Measurements from ENCODE around the gene JADE2. TPM values are rescaled to one million over a fixed set of nuclear protein-coding genes. Genes with fewer than 3 reads are reported as not detected.

Gene JADE2
- total and polyA plus RNA-seq, 2 of the 8 experiments (the other 6 are each of a cell fraction or from before 2014, with no cell fraction given): 19.2 to 55.8 TPM

- Histone ChIP-seq H3K36me3 (ENCODE audit: control insufficient read depth in 2 of 4, insufficient read depth in 4 of 4, low read length in 3 of 4) (peaks cover 30 to 58% (median 55%) of the 10 kb centered on the region in 4 experiments), H2AK5ac (ENCODE audit: low read depth, low read length) (no peak overlapping the region), H4K8ac (ENCODE audit: extremely low read depth, insufficient read depth, low read length) (peak overlapping the region; percentile 40; the same call in 1 of the 2 replicates), H3K27ac (ENCODE audit: low read depth, low read length) (no peak overlapping the region), H3K79me2 (ENCODE audit: control insufficient read depth in 1 of 2, insufficient read depth in 2 of 2, low read length in 2 of 2) (no peaks in the 10 kb centered on the region; a peak in 1 of 4 replicates), H3K27me3 (replicated peaks in 1 of 4; ENCODE audit: control insufficient read depth in 3 of 4, extremely low read depth in 1 of 4, insufficient read depth in 3 of 4, low read length in 3 of 4) (no peaks in the 10 kb centered on the region), H2BK20ac (ENCODE audit: low read length) (no peak overlapping the region), H2BK120ac (replicated peaks; ENCODE audit: low read depth, low read length) (no peak overlapping the region), H3K14ac (ENCODE audit: insufficient read length) (no peak overlapping the region), H3K23ac (ENCODE audit: insufficient read length) (no peak overlapping the region), H2AFZ (ENCODE audit: low read length) (no peak overlapping the region), H4K5ac (ENCODE audit: insufficient read length, low read depth, low read length) (no peak overlapping the region), H2BK5ac (ENCODE audit: low read depth, low read length) (no peak overlapping the region), H3K4me2 (ENCODE audit: insufficient read depth in 1 of 2, low read depth in 2 of 2, low read length in 2 of 2) (no peak overlapping the region), H3K23me2 (ENCODE audit: low read depth, low read length) (no peaks in the 10 kb centered on the region), H2BK12ac (ENCODE audit: low read depth, low read length) (no peak overlapping the region), H3K18ac (ENCODE audit: extremely low read depth, low read length) (no peak overlapping the region), H3K4me1 (replicated peaks in 1 of 4; ENCODE audit: control insufficient read depth in 3 of 4, insufficient read depth in 4 of 4, low read length in 3 of 4) (no peaks in the 10 kb centered on the region), H3K4me3 (ENCODE audit: extremely low read depth in 1 of 4, insufficient read depth in 2 of 4, low read depth in 3 of 4, low read length in 4 of 4) (no peak overlapping the region), H3K79me1 (ENCODE audit: low read depth, low read length) (peaks cover 2% of the 10 kb centered on the region; the same call in 1 of the 2 replicates), H3K56ac (replicated peaks; ENCODE audit: insufficient read length, low read depth, low read length) (no peak overlapping the region), H4K91ac (replicated peaks; ENCODE audit: insufficient read length, low read length) (no peak overlapping the region), H3K9me3 (ENCODE audit: insufficient read depth in 2 of 2, low read depth in 1 of 2, low read length in 1 of 2) (no peaks in the 10 kb centered on the region), H3K4ac (replicated peaks; ENCODE audit: insufficient read length, low read depth, low read length) (no peak overlapping the region), H4K20me1 (replicated peaks in 1 of 2; ENCODE audit: control insufficient read depth in 1 of 2, insufficient read depth in 2 of 2, low read length in 2 of 2) (peaks cover 4 to 8% of the 10 kb centered on the region in 2 experiments), H3K9ac (replicated peaks in 1 of 4; ENCODE audit: extremely low read depth in 1 of 4, low read depth in 3 of 4, low read length in 3 of 4) (no peak overlapping the region; a peak in 1 of 7 replicates), H2BK15ac (ENCODE audit: low read length) (no peak overlapping the region)
- DNase-seq (ENCODE audit: low read depth in 1 of 2, low spot score in 2 of 2) (no peak), FAIRE-seq (no peak)
- CTCF ChIA-PET (ENCODE audit: partially characterized antibody): interaction anchor here (1.0 to 5.8 kb wide), 7 partner anchors 11 to 31 kb away, joined by 3 to 54 read pairs (median 4); no protein-coding TSS in a partner anchor
- POLR2A ChIA-PET (ENCODE audit: partially characterized antibody): interaction anchor here (0.6 to 2.4 kb wide), 4 partner anchors 17 to 49 kb away, joined by 3 to 4 read pairs (median 4); no protein-coding TSS in a partner anchor
- 89% methylated on average over 13 of the region's 13 CpGs; no CpG with 5 or more reads in 1 of the 2 experiments for WGBS, 2 experiments (ENCODE audit: extremely low coverage in 1 of 2, insufficient coverage in 1 of 2, insufficient read length in 1 of 2, insufficient replicate concordance in 2 of 2, low coverage in 1 of 2, low lambda C conversion rate in 2 of 2, missing lambda C conversion rate in 1 of 2)
- TF ChIP-seq TAF1 (IDR thresholded peaks at IDR 0.05; ENCODE audit: low read depth, low read length): no peak
- no peak for TF ChIP-seq TEAD4 (IDR thresholded peaks at IDR 0.05; ENCODE audit: low read depth, low read length)
- TF ChIP-seq PHF8 (conservative IDR thresholded peaks at IDR 0.05; ENCODE audit: low read depth, low read length): no peak
- no peak for TF ChIP-seq SIX5 (IDR thresholded peaks at IDR 0.05; ENCODE audit: low read depth, low read length)
- TF ChIP-seq POLR2A (IDR thresholded peaks at IDR 0.05; ENCODE audit: control extremely low read depth in 1 of 2, low read depth in 2 of 2, low read length in 2 of 2): no peak
- TF ChIP-seq TAF7 (optimal IDR thresholded peaks at IDR 0.05; ENCODE audit: borderline replicate concordance, low read depth, low read length): no peak
- no peak for TF ChIP-seq RXRA (IDR thresholded peaks at IDR 0.05; ENCODE audit: insufficient read depth, low read depth, low read length)
- no peak for TF ChIP-seq TBP (IDR thresholded peaks at IDR 0.05; ENCODE audit: low read depth, low read length)
Observed at GRCh38 chr5:134566741-134567221, 41.3 kb downstream of the JADE2 start.

Measured in H1 (cell line).